Activated CD4-positive, alpha-beta T cell treated with anti-CD3 and anti-CD28 coated beads, Interleukin-2, amount 50 U/mL, for 1 hour (primary cell): Measurements from ENCODE around the gene SLC25A36.

Experiments
- DNase-seq: peaks from one replicate; pipeline ENCODE4 v3.0.0-alpha.2; 2020

The SLC25A36 gene, protein sequence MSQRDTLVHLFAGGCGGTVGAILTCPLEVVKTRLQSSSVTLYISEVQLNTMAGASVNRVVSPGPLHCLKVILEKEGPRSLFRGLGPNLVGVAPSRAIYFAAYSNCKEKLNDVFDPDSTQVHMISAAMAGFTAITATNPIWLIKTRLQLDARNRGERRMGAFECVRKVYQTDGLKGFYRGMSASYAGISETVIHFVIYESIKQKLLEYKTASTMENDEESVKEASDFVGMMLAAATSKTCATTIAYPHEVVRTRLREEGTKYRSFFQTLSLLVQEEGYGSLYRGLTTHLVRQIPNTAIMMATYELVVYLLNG

DNA sequence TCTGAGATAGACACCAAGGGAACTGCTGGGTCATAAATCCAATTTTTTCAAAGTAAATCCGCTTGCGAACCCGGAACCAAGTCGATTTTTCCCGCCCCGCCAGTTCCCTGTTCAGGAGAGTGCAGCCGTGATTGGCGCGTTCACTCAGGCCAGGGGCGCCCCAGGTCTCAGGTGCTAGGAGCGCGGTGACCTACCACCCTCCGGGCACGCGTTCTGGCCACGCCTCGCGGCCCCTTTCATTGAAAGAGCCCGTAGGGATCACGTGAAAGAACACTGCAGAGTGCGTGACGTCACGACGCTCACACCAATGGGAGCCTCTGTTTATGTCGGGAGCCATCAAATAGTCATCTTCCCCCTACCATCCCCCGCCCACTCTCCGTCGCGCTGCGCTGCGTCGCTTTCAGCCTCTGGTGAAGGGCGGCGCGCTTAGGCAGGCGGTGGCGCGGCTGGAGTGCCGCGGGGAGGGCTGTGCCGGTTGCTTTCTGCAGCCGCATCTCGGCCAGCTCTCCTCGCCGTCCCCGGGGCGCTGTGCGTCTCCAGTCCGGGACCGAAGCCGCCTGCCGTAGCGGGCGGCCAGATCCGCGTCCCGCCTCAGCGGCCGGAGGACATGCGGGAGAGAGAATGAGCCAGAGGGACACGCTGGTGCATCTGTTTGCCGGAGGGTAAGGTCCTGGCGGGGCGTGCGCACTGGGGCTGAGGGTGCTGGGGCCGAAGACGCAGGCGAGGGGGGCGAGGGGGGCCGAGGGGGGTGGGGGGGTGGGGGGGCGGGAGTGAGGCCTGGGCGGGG lies at the start of gene SLC25A36:
Gene SLC25A36, plus strand, starts transcription at position 403 of the 787 bp plus-strand sequence. Its CDS starts 219 bp downstream, at position 622.
- DNase-seq = peak; percentile 95

DNA sequence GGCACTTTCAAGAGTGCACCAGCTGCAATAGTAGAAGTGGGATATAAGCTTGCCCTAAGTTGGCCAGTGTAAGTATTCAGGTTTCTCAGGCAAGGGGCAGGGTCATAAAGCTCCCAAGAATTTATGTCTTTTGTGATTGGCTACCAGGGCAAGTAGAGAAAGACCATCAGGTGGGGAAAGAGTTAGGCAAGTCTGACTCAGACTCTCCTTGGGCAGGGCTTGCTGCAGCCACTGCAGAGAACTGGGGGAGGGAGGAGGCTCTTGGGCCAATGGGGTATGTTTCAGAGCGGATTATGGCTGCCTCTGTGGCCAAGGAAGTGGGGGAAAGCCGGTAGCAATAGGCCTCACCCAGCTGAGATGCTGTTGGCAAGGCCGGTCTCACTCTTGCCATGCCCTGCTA lies 44.6 kb upstream of the SLC25A36 start:
- no peak for DNase-seq

DNA sequence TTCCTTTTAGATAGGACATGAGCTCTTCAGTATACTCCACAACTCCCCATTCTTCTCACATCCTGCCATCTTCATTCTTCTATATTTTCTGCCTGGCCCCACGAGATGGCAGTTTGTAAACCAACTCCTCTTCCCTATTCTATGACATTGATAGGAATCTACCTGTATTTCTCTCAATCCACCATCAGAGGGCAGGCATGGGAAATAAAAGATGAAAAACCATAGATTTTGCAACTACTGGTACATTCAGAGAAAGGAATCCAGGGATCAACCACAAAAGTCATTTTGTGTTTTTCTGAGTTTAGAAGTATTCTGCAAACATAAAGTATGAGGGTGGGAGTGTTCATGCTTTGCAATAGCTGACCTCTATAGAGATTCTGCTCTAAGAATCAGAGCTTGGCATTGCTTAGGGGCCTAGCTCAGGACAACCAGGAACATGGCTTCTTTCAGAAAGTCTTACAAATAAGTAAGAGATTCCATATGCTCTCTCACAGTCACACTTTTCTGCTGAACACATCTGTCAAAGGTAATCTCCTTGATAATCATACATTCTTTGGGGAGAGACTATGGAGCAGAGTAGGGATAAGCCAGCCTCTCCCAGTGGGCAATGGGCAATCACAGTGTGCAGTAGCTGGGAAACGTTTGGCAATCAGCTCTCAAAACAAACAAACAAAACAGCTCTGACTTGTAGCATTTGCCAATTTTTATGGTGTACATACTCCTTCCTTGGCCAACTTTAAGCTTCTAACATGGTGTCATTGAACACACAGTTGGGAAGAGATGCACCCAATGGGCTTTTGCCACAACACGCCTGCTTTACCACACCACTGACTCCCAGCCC lies 43.1 kb upstream of the SLC25A36 start:
- no peak for DNase-seq

DNA sequence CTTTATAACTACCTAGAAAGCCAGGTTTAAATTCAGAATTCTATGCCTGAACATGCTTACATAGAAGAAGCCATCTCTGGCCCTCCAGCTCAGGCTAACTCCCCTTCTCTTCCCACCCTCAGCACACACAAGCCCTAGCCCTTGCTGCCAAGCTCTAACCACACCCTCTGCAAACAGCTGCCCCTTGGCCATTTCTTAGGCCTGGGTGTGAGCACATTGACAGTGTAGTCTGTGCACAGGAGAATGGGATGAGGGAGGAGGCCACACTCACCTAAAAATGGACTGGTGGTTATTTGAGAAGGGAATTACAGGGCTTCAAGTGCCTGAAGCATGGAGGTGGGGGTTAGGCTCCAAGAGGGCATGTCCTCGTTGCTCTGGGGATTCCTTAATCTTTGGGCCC lies 42.3 kb upstream of the SLC25A36 start:
- no peak for DNase-seq

DNA sequence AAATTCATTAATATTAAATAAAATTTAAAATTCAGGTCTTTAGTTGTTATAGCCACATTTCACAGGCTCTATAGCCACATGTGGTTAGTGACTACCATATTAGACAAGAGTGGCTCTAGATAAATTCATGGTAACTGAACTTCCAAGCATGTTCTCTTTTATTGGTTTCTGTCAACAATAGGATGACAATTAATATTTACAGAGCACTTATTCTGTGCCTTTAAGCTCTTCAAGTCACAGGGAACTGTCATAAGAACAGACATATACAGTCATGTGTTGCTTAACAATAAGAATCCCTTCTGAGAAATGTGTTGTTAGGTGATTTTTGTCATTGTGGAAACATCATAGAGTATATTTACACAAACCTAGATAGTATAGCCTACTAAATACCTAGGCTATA lies 38.8 kb upstream of the SLC25A36 start:
- no peak for DNase-seq

DNA sequence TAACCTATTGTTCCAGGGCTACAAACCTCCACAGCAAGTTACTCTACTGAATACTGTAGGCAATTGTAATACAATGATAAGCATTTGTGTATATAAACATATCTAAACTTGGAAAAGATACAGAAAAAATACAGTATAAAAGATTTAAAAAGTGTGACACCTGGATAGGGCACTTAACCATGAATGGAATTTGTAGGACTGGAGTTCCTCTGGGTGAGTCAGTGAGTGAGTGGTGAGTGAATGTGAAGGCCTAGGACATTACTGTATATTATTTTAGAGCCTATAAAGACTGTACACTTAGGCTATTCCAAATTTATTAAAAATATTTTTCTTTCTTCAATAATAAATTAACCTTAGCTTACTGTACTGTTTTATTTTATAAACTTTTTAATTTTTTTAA lies 38.4 kb upstream of the SLC25A36 start:
- DNase-seq = no peak

DNA sequence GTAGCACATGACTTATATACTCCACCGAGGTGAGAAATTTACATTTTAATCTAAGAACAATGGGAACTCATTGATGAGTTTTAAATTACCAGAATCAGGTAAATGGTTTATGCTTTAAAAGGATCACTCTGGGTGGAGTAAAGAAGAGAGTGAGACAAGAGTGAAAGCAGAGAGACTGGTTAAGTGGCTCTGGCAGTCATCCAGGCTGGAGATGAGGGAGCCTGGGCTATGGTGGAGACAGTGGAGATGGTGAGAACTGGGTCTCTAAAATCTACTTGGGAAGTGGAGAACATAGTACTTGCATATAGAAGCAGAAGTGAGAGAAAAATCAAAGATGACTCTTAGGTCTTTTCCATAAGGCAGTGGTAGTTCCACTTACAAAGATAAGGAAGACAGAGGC lies 37.1 kb upstream of the SLC25A36 start:
- no peak for DNase-seq

DNA sequence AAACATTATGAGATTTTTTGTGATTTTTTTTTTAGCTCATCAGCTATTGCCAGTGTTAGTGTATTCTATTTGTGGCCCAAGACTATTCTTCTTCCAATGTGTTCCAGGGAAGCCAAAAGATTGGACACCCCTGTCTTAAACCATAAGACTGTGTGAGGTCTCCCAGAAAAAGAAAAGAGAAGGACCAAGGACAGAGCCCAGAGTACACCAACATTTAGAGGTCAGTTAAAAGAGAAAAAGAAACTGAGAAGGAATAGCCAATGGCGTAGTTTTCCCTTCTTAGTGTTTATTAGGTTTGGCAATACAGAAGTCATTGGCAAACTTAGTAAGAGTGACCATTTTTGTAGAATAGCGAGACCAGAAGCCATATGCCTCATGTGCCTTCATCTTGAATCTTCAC lies 36.1 kb upstream of the SLC25A36 start:
- no peak for DNase-seq

DNA sequence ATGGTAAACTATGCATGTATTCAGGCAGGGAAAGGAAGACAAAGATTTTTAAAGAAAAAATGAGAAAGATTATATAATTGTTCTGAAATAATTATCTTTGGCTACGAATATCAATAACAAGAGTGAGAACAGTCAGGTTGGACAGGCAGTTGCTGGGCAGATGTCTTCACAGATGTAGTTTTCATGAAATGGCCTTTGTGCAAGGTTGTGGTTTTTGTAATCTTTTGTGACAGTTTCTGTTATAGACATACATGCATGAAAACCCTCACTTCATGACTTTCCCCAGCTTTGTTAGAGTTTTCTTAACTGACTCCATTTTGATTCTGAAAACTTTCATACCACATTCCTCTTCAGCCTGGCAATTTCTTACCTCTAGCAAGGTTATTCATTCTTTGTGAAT lies 34.9 kb upstream of the SLC25A36 start:
- no peak for DNase-seq

DNA sequence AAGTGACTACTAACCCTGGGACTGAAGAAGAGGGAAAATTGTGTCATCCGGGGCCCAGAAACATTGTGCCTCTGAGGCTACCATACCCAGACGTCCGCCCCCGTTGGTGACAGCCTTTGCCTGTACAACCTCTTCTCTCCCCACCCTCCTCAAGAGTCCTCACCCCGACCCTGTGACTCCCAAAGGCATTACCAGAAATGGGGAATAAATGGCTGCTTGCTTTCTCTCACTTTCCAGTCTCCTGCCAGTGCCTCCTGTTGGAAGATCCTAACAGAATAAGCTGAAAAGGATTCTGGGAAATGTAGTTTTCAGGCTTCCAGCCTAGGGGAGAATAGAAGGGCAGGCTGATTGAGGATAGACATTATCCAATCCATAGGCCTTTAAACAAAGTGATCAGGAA lies 30.8 kb upstream of the SLC25A36 start:
- DNase-seq = no peak

DNA sequence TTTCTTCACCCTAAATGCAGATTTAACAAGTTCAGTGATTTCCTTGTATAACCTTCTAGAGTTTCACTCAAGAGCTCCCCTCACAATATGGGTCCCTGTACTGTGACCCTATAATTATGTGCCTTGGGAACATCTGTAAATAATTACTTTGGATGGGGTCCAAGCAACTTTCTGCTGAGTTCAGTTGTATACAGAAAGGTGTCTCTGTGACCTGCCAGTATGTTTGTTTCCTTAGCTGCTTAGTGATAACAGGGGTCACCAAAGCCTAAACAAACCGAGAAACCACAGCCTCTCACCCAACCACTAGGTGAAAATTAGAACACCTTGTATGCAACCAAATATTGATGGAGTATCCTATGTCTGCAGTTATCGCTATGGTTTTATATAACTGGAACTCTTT lies 29.8 kb upstream of the SLC25A36 start:
- no peak for DNase-seq

DNA sequence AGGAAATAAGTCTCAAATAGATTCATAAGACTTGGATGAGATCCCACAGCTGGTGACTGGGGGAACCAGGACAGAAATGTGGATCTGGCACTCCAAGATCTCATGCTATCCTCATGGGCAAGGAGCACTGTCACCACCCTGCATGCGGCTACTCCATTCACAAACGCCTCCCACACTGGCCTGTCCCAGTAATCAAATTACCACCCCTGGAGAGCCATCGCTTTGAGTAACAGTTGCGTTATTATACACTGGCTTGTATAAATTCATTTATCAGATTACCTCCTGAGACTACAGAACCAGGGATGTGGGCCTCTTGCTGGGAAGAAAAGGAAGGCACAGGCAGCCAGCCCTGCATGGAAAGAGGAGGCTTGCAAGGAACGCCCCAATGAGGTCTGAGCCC lies 27.9 kb upstream of the SLC25A36 start:
- DNase-seq = no peak

DNA sequence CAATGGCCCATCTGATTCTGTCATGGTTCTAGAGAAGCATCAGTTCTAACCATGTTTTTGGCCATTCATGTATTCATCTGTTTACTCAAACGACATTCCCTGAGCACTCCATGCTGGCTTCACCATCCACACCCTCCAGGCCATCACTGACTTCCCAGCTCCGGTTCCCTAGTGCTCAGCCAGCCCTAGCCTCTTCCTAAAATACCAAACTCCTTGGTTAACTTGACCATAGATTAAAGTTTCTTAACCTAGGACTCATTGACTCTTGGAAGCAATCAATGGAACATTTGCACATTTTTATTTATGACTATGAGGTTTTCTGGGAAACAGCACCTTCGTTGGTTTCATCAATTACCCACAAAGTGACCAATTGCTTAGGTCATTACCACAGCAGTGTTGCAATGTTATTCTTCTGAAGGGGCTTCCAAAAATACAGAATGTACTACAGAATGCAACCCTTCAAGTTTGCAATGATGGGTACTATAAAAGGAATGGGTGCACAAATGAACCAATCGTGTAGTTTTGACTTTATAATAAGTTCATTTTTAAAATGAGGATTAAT lies 27.2 kb upstream of the SLC25A36 start:
- no peak for DNase-seq

DNA sequence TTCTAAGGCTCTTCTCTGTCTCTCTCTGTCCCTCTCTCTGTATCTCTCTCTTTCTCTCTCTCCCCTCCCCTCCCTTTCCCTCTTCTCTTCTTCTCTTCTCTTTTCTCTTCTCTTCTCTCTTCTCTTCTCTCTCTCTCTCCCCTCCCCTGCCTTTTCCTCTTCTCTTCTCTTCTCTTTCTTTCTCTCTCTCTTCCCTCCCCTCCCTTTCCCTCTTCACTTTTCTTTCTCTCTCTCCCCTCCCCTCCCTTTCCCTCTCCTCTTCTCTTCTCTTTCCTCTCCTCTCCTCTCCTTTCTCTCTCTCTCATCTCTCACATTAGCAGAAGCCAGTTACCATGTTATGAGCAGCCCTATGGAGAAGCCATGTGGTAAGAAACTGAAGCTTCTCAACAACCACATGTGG lies 25.0 kb upstream of the SLC25A36 start:
- no peak for DNase-seq

DNA sequence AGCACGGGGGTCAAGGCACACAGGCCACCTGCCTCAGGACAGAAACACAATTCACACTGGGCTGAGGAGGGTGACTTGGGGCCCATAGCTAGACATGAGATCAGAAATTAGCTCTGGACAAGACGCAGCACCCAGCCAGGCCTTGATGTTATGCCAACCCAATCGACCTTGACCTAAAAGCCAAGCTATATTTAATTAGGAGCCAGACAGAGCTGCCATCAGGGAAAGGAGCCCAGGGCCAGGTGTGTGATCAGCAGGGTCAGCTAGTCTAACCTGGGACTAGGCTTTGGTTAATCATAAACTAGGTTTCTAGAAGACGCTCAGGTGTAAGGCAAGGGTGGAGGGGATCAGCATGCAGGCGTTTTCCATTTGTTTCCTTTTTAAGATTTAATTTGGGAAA lies 23.9 kb upstream of the SLC25A36 start:
- no peak for DNase-seq

DNA sequence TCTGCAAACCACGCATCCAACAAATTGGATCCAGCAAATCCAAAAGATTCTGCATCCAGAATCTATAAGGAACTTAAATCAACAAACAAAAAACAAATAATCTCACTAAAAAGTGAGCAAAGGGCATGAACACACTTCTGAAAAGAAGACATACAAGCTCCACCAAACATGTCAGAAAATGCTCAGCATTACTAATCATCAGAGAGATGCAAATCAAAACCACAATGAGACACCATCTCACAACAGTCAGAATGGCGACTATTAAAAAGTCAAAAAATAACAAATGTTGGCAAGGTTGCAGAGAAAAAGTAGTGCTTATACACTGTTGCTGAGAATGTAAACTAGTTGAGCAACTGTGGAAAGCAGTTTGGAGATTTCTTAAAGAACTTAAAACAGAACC lies 21.6 kb upstream of the SLC25A36 start:
- DNase-seq = no peak

DNA sequence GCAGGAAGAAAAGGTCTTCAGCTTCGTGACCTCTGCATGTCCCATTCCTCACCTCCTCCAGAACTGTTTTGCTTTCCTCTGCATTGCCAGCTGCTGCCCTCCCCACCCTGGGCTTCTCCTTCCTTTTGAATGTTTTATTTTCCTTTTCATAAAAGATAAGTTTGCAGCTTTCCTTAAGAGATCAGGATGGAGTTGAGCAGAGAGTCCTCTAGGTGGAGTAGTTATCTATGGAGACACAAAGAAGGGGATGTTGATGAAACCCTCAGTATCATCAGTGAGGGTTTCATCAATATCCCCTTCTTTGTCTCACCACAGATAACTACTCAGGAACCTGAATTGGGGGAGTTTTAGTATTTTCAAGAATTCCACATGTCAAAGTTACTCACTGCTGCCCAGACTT lies 19.0 kb upstream of the SLC25A36 start:
- no peak for DNase-seq

DNA sequence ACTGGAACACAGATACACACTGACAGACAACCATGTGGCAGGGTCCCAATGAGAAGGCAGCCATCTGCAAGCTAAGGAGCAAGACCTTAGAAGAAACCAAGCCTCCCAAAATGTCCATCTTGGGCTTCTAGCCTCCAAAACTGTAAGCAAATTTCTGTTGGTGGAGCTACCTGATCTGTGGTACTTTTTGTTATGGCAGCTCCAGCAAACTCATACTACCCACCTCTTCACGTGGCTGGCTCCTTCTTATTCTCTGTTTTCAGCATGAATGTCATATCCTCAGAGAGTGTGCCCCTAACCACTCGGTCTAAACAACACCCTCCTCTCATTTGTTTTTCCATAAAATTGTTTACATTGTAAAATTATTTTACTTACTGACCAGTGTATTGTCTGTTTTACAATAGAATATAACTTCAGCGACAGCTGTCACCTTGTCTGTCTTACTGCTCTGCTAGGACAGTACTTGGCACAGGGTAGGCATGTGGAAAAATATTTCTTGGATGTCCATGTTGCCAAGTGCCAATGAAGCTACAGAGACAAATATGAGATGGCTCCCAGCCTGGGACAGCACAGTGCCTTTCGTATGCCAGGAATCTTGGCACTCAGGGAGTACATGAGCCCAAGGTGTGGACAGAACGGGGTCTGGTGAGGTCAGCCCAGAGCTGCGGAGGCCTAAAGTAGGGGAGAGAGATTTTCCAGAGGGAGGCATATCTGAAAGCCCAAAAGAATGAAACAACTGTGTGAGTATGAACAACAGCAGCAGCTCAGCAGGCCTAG lies 17.4 kb upstream of the SLC25A36 start:
- no peak for DNase-seq

DNA sequence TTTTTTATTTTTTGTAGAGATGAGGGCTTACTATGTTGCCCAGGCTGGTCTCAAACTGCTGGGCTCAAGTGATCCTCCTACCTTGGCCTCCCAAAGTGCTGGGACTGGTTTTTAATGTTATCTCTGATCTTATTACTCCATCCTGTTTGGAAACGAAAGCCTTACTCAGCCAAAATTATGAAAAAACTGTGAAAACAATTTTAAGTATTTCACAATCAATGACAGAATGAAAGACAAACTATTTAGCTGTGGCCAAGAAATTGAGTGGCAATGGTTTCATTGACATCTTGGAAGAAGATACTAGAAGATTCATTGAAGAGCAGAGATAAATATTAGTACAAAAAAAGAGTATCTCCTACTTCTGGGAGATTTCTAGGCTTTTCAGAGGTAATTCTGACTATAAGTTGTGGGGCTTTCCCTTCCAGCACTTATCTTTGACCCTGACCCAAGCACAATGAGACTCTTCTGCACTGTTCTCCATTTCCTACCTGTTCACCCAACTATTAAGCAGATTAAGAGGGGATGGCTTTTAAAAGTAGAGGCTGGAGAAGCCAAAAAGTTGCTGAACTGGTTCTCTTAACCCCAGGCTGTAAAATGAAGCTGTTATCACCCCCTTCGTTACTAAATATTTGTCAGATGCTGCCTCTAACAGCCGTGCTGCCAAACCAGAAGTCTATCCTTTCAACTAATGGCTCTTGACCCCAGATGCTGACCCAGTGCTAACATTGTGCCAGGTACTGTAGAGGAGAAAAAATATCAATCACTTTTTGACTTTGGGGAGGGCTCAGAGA lies 14.2 kb upstream of the SLC25A36 start:
- DNase-seq = no peak

DNA sequence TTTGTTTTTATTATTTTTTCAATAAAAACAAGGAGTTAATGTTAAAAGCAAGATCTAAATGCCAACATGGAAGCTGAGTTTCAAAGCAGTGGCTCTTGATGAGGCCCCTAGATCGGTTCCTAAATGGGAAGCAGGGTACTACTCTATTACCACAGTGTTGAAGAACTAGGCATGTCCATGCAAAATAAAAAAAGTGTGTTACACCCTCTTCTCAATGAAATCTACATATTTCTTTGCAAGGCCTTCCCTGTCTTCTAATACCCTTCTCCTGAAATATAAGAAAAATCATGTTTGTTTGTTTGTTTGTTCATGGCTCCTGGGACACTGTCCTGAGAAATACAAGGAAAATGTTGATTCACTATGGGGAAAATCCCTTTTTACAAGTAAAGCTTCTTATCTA lies 12.2 kb upstream of the SLC25A36 start:
- DNase-seq = no peak

DNA sequence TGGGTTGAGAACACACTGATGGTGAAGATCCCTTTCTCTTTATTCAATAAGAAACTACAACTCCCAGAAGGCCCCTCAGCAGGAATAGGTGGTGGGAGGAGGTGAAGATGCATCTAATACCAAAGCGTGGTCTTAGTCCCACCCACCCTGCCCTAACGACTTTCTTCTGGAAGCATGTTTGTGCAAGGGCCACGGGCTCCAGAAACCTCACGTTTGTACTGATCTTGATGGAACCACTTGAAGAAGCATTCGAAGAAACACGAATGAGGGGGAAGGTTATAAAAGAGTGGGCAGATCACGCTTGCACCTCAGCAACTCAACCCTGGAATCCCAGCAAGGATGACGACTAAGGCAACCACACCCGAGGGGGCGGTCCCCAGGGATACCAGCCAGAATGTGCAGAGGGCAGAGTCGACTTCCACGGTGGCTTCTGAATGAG lies 10.6 kb upstream of the SLC25A36 start:
- DNase-seq = no peak

DNA sequence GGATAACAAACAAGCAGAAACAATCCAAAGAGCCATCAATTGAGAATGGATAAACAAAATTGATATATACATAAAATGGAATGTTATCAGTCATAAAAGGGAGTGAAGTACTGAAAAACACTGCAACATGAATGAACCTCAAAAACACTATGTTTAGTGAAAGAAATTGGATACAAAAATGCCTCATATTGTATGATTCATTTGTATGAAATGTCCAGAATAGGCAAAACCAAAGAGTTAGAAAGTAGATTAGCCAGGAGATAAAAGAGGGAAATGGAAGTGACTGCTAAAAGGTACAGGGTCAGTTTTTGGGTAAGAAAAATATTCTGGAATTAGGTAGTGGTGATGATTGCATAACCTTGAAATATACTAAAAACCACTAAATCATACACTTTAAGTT lies 9.8 kb upstream of the SLC25A36 start:
- no peak for DNase-seq
